GM18951 (cell line): ENCODE data around the gene CD83.
"Not testable (repeated sequence)": the region's sequence is repeated elsewhere in the genome, so short reads cannot be mapped to it uniquely, and the experiment has no call there.

ENCODE experiments used
- POLR2A ChIP-seq: IDR thresholded peaks from 4 replicates; pipeline ENCODE4 v1.6.1; 2011; ENCODE audit warnings: mild to moderate bottlenecking; ENCODE audit not compliant: insufficient read length, insufficient read depth; ENCODE audit errors: extremely low read depth
- in situ Hi-C: fragments of 300-500 bp; cut with MboI; formaldehyde crosslinking; loops from one replicate; pipeline ENCODE4 v1.12.0; 2022; ENCODE audit warnings: low sequenced_read_pairs, mixed read lengths, inconsistent platforms; ENCODE audit not compliant: unreplicated experiment

The CD83 gene

GRCh38 chr6:14138701-14139215, 21.2 kb downstream of the CD83 start:
- TF ChIP-seq POLR2A, result no peak

GRCh38 chr6:14141351-14142062, 23.9 kb downstream of the CD83 start:
- TF ChIP-seq POLR2A, result no peak
- in situ Hi-C loops, result loop anchor here (10.0 kb wide), 1 partner anchor 227 kb away; no protein-coding TSS in a partner anchor

More at GRCh38 chr6:14138701-14139215, 21.2 kb downstream of the CD83 start:
- in situ Hi-C loops, result no loop called here

- TF ChIP-seq POLR2A, result no peak
- in situ Hi-C loops, result loop anchor here (10.0 kb wide), 1 partner anchor 227 kb away; no protein-coding TSS in a partner anchor
Measured at GRCh38 chr6:14142063-14142450, 24.5 kb downstream of the CD83 start.

- TF ChIP-seq POLR2A, result no peak
- in situ Hi-C loops, result loop anchor here (10.0 kb wide), 1 partner anchor 228 kb away; no protein-coding TSS in a partner anchor
Measured at GRCh38 chr6:14142511-14143223, 25.1 kb downstream of the CD83 start.

GRCh38 chr6:14143305-14143704, 25.7 kb downstream of the CD83 start:
- in situ Hi-C loops, result loop anchor here (10.0 kb wide), 1 partner anchor 229 kb away; no protein-coding TSS in a partner anchor
- TF ChIP-seq POLR2A, result no peak

- no peak for TF ChIP-seq POLR2A
- in situ Hi-C loops, result loop anchor here (10.0 kb wide), 1 partner anchor 230 kb away; no protein-coding TSS in a partner anchor
Measured at GRCh38 chr6:14144678-14145113, 27.1 kb downstream of the CD83 start.

GRCh38 chr6:14146506-14147096, 29.0 kb downstream of the CD83 start:
- no peak for TF ChIP-seq POLR2A
- in situ Hi-C loops, result loop anchor here (10.0 kb wide), 1 partner anchor 232 kb away; no protein-coding TSS in a partner anchor

GRCh38 chr6:14147891-14148290, 30.3 kb downstream of the CD83 start:
- in situ Hi-C loops, result loop anchor here (10.0 kb wide), 1 partner anchor 233 kb away; no protein-coding TSS in a partner anchor
- no peak for TF ChIP-seq POLR2A

- in situ Hi-C loops, result loop anchor here (10.0 kb wide), 1 partner anchor 234 kb away; no protein-coding TSS in a partner anchor
- no peak for TF ChIP-seq POLR2A
Measured at GRCh38 chr6:14148471-14148870, 30.9 kb downstream of the CD83 start.

- in situ Hi-C loops, result loop anchor here (10.0 kb wide), 1 partner anchor 234 kb away; no protein-coding TSS in a partner anchor
- no peak for TF ChIP-seq POLR2A
Measured at GRCh38 chr6:14149053-14149738, 31.6 kb downstream of the CD83 start.

- TF ChIP-seq POLR2A, result no peak
- in situ Hi-C loops, result loop anchor here (10.0 kb wide), 1 partner anchor 235 kb away; no protein-coding TSS in a partner anchor
Measured at GRCh38 chr6:14149739-14150130, 32.2 kb downstream of the CD83 start.

- in situ Hi-C loops, result not testable (repeated sequence)
Measured at GRCh38 chr6:14151300-14151699, 33.7 kb downstream of the CD83 start.
